DOHH2 (cell line): ENCODE measurements around the gene ANXA8L1.
"Not testable (repeated sequence)": the region's sequence is repeated elsewhere in the genome, so short reads cannot be mapped to it uniquely, and the experiment has no call there.

Source experiments
- H3F3A ChIP-seq: fragments of 200-600 bp; sonication (generic), shearing (Covaris generic); 2 replicates; pipeline ENCODE4 v1.6.0; 2016; ENCODE audit warnings: antibody characterized with exemption, mild to moderate bottlenecking; ENCODE audit not compliant: control insufficient read depth, insufficient read depth
- H3K27ac ChIP-seq: fragments of 200-600 bp; sonication (generic); 2 replicates; pipeline ENCODE4 v1.5.1; 2014; ENCODE audit warnings: low read depth, mild to moderate bottlenecking, low read length, moderate library complexity
- H3K27me3 ChIP-seq: fragments of 200-600 bp; sonication (generic); 2 replicates; pipeline ENCODE4 v1.6.1; 2014; ENCODE audit warnings: mild to moderate bottlenecking, low read length, mixed read lengths; ENCODE audit not compliant: control insufficient read depth
- H3K36me3 ChIP-seq: fragments of 200-600 bp; sonication (generic); 2 replicates; pipeline ENCODE4 v1.6.1; 2014; ENCODE audit warnings: mild to moderate bottlenecking, low read length, moderate library complexity, mixed read lengths; ENCODE audit not compliant: control insufficient read depth
- H3K4me1 ChIP-seq: fragments of 200-600 bp; sonication (generic); 2 replicates; pipeline ENCODE4 v1.6.1; 2014; ENCODE audit warnings: mild to moderate bottlenecking, low read length, mixed read lengths; ENCODE audit not compliant: control insufficient read depth
- H3K4me2 ChIP-seq: fragments of 200-600 bp; sonication (generic); 2 replicates; pipeline ENCODE4 v1.6.0; 2014; ENCODE audit warnings: mild to moderate bottlenecking, low read length, moderate library complexity
- H3K4me3 ChIP-seq: fragments of 200-600 bp; sonication (generic); 2 replicates; pipeline ENCODE4 v1.5.1; 2014; ENCODE audit warnings: mild to moderate bottlenecking, low read length, mixed read lengths
- H3K79me2 ChIP-seq: fragments of 200-600 bp; sonication (generic); 2 replicates; pipeline ENCODE4 v1.6.1; 2014; ENCODE audit warnings: mild to moderate bottlenecking, low read length, mixed read lengths; ENCODE audit not compliant: control insufficient read depth
- H3K9me2 ChIP-seq: fragments of 200-600 bp; sonication (generic); replicated peaks from 2 replicates; pipeline ENCODE4 v1.6.1; 2014; ENCODE audit warnings: mild to moderate bottlenecking, low read length, mixed read lengths; ENCODE audit not compliant: control insufficient read depth
- H3K9me3 ChIP-seq: fragments of 200-600 bp; sonication (generic); 2 replicates; pipeline ENCODE4 v1.6.1; 2014; ENCODE audit warnings: antibody characterized with exemption, low read length, mixed read lengths; ENCODE audit not compliant: control insufficient read depth, insufficient read depth
- H4K20me1 ChIP-seq: fragments of 200-600 bp; sonication (generic); 2 replicates; pipeline ENCODE4 v1.6.0; 2014; ENCODE audit warnings: low read depth, mild to moderate bottlenecking, antibody characterized with exemption, low read length, moderate library complexity; ENCODE audit not compliant: control insufficient read depth, insufficient read depth

ANXA8L1 gene

DNA sequence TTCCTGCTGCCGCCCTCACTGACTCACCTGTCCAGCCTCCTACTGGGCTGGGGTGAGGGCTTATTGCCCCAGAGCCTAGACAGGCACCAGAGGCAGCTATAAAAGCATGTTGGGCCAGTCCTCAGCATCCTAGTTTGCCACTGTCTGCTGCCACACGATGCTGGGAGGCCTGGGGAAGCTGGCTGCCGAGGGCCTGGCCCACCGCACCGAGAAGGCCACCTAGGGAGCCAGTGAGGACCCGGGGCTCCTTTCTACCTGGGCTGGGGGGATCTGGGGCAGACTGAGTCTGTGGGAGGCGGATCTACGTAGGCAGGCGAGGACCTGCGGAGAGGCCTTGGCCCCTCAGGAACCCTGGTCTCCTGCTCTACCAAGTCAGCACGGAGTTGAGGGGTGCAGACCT is 6.6 kb upstream of the ANXA8L1 start:
- H3K9me2 ChIP-seq, H3K9me3 ChIP-seq, H3K36me3 ChIP-seq, H3K79me2 ChIP-seq, H3K4me3 ChIP-seq, H3K27me3 ChIP-seq, H3K27ac ChIP-seq, H4K20me1 ChIP-seq, H3K4me2 ChIP-seq, H3K4me1 ChIP-seq, H3F3A ChIP-seq: not testable (repeated sequence)

DNA sequence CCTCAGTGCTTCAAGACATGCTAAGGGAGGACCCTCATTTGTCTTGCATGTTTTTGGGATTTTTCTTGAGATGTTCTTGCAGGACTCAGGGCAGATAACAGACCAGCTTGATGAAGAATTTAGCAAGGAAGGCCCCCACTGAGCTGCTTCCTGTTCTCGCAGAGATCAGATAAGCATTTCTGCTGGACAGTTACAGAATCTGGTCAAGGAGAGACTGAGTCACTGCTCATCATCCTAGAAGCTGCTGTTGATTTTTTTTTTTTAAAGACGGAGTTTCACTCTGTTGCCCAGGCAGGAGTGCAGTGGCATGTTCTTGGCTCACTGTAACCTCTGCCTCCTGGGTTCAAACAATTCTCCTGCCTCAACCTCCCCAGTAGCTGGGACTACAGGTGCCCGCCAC is 1.2 kb upstream of the ANXA8L1 start:
- H3K4me3 ChIP-seq, H4K20me1 ChIP-seq, H3K9me2 ChIP-seq, H3K36me3 ChIP-seq, H3K4me2 ChIP-seq, H3K79me2 ChIP-seq, H3K4me1 ChIP-seq, H3F3A ChIP-seq, H3K27ac ChIP-seq, H3K9me3 ChIP-seq, H3K27me3 ChIP-seq: not testable (repeated sequence)

DNA sequence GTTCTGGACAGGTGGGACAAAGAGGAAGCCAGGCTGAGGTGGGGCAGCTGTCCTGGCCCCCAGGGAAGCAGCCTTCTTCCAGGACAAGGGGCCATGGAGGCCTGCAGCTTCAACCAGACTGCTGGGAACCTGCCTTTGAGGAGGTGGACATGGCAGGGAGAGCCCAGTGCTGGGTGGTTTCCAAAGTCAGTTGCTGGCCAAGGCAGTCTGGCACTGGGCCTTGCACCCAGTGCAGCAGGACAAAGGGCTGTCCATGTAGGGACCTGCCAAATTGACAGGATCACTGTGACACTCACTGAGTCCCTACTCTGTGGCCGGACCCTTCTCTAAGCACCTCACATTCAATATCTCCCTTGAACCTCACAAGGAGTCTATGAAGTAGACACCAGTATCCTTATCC is 1.4 kb downstream of the ANXA8L1 start:
- not testable (repeated sequence) for H3K9me2 ChIP-seq

DNA sequence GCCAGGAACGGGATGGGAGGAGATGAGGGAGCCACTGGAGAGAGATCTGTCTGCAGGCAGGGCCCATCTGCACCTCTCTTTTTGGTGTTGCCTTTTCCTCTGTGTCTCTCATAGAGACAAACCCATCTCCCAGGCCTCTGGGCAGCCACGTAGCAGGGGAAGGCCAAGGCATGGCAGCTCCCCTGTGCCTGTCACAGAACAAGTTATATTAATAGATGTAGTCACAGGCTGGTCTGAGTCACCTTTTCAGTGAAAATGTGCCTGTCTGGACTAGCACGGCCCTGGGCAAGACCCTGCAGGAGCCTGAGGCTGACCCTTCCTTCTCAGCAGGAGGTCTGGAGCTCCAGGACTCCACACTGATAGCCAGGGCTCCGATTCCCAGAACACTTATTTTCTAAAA is 2.1 kb downstream of the ANXA8L1 start:
- not testable (repeated sequence) for H3K79me2 ChIP-seq, H3F3A ChIP-seq, H3K4me1 ChIP-seq, H3K27me3 ChIP-seq, H3K27ac ChIP-seq, H3K9me2 ChIP-seq, H4K20me1 ChIP-seq, H3K36me3 ChIP-seq, H3K9me3 ChIP-seq, H3K4me3 ChIP-seq, H3K4me2 ChIP-seq

More for the DNA sequence above, 1.4 kb downstream of the ANXA8L1 start:
- not testable (repeated sequence) for H3F3A ChIP-seq, H3K36me3 ChIP-seq, H3K4me2 ChIP-seq, H3K79me2 ChIP-seq, H3K9me3 ChIP-seq, H3K27ac ChIP-seq, H3K4me3 ChIP-seq, H3K4me1 ChIP-seq, H4K20me1 ChIP-seq, H3K27me3 ChIP-seq

DNA sequence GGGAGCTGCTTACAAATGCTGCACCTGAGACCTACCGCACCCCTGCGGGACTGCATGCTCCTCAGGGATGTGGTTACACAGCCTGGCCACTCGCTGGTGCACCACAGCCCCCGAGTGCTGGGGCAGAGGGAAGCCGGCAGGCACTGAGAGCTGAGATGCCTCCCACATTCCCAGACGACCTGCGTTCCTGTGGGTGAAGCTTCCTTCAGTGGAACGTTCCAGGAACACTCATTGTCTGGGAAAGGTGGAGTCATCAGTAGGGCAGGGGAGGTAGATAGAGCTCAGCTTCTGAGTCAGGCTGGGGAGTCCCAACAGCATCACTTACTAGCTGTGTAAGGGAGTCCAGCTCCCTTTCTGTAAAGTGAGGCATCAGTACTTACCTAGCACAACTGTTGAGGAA is 2.5 kb downstream of the ANXA8L1 start:
- H3F3A ChIP-seq, H3K9me2 ChIP-seq, H3K79me2 ChIP-seq, H3K36me3 ChIP-seq, H3K4me1 ChIP-seq, H3K27me3 ChIP-seq, H3K4me3 ChIP-seq, H3K4me2 ChIP-seq, H3K27ac ChIP-seq, H4K20me1 ChIP-seq, H3K9me3 ChIP-seq: not testable (repeated sequence)

DNA sequence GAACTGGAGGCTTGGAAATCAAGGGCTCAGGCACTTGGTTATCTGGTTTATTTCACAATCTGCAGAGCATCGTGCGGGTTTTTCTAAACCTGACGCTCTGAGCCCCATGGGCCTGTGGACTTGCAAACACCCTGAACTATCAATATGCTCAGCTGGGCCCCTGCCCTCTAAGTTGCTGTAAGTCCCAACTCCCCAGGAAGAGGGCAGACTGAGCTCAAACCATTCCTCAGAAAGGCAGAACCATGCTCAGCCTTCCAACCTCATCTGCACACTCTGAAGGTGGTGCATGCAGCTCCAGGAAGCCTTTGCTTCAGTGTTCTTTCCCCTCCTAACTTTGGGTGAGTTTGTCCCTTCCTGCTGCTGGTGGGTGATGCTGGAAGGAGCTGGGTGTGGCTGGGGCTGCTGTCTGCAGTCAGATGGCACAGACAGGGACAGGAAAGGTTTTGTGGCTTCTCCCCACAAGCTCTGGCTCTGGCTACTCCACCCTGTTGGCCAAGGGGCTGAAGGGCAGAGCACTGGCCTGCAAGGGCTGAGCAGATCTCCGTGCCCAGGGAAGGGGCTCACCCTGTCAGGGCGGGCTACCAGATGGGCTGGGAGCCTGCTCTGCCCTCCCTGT is 3.8 kb downstream of the ANXA8L1 start:
- H3K9me3 ChIP-seq, H3K9me2 ChIP-seq, H3K27ac ChIP-seq, H3K4me3 ChIP-seq, H3K4me1 ChIP-seq, H3K4me2 ChIP-seq, H4K20me1 ChIP-seq, H3K79me2 ChIP-seq, H3K27me3 ChIP-seq, H3F3A ChIP-seq, H3K36me3 ChIP-seq: not testable (repeated sequence)

DNA sequence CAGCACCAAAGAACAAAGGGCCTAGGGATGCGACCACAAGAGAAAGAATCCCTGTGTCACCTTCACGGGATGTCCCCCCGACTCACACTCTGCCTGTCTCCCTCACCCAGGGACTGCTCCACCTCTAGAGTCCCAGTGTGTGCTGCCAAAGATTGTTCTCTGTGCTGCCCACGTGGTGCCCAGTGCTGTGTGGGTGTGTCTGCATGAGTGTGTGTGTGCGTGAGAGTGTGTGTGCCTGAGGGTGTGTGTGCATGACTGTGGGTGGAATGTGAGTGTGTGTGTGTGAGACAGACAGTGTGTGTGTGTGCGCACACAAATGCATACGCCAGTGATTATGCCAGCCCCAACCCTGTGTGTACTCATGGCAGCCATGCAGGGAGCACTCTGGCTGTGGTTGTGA is 10.3 kb downstream of the ANXA8L1 start:
- H3K27me3 ChIP-seq, H3F3A ChIP-seq, H3K36me3 ChIP-seq, H3K79me2 ChIP-seq, H3K4me2 ChIP-seq, H3K9me3 ChIP-seq, H3K4me3 ChIP-seq, H3K4me1 ChIP-seq, H3K9me2 ChIP-seq, H3K27ac ChIP-seq, H4K20me1 ChIP-seq: not testable (repeated sequence)

DNA sequence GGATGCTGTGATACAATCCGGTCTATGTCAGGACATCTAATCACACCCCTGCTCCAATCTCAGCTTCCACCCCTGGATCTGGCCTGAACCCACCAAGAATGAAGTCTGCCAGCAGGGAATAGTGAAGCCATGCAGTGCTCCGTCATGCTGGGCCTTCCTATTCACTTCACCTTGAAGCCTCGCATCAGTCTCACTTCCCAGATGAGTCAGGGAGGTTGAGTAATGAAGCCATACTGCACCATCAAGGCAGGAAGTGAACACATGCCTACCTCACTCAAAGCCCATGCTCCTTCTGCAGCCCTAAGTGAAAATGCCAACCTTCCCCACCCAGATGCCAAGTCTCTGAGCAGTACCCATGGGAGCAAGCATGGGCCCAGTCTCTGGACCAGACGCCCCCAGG is 11.1 kb downstream of the ANXA8L1 start:
- not testable (repeated sequence) for H3K4me1 ChIP-seq, H3K36me3 ChIP-seq, H3F3A ChIP-seq, H3K9me3 ChIP-seq, H3K4me2 ChIP-seq, H3K27me3 ChIP-seq, H4K20me1 ChIP-seq, H3K4me3 ChIP-seq, H3K9me2 ChIP-seq, H3K79me2 ChIP-seq, H3K27ac ChIP-seq
